Neutrophil (primary cell): Measurements from ENCODE around the gene DAP3.

Source experiments
- H3K27ac ChIP-seq: fragments of 200-600 bp; sonication (generic); 2 replicates; pipeline ENCODE4 v1.5.1; 2016; ENCODE audit warnings: mild to moderate bottlenecking, moderate library complexity
- H3K27me3 ChIP-seq: fragments of 200-600 bp; sonication (generic); 2 replicates; pipeline ENCODE4 v1.6.0; 2016; ENCODE audit warnings: mild to moderate bottlenecking
- H3K36me3 ChIP-seq: fragments of 200-600 bp; sonication (generic); 2 replicates; pipeline ENCODE4 v1.5.1; 2017
- H3K4me1 ChIP-seq, 2 experiments: fragments of 200-600 bp in 1 of 2; sonication (generic) in 1 of 2; 1 replicate in 1 of 2; 2 replicates in 1 of 2; pipeline versions ENCODE4 v1.5.1 to v1.6.1; 2013 to 2016; ENCODE audit warnings: low read depth in 1 of 2, low read length in 1 of 2, mild to moderate bottlenecking in 1 of 2, moderate library complexity in 1 of 2; ENCODE audit not compliant: control insufficient read depth in 1 of 2, insufficient read depth in 1 of 2
- H3K4me3 ChIP-seq, 2 experiments: fragments of 200-600 bp in 1 of 2; sonication (generic) in 1 of 2; 1 replicate in 1 of 2; 2 replicates in 1 of 2; pipeline ENCODE4 v1.5.1; 2013 to 2016; ENCODE audit warnings: low read depth in 1 of 2, low read length in 1 of 2, mild to moderate bottlenecking in 1 of 2, moderate library complexity in 1 of 2
- H3K9me3 ChIP-seq: fragments of 200-600 bp; sonication (generic); 2 replicates; pipeline ENCODE4 v1.5.1; 2016
- TF ChIP-seq, protein P1 (sequence below): fragments of 200-600 bp; sonication (generic); IDR thresholded peaks from 2 replicates; pipeline ENCODE4 v1.5.1; 2016; ENCODE audit warnings: antibody characterized with exemption

DAP3 gene

DNA sequence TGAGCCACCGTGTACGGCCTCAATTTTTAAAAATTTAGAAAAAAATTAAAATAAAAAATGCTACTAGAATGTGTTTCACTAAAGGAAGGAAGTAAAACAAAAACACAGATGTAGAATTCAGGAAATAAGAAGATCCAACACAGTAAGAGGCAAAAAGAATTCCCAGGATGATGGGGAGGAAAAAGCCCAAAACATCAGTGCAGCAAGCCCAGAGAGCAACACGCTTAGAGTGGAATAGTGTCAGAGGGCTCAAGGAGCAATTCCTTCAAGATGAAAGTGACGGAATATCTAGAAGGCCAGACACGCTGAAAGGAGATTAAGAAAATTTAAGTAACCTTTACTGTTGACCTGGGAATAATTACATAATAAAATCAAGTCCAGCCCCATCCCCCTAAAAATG is 80.4 kb downstream of the DAP3 start:
- no peak overlapping the region for H3K4me3 ChIP-seq
- H3K27ac ChIP-seq = no peak overlapping the region
- TF ChIP-seq, protein P1, sequence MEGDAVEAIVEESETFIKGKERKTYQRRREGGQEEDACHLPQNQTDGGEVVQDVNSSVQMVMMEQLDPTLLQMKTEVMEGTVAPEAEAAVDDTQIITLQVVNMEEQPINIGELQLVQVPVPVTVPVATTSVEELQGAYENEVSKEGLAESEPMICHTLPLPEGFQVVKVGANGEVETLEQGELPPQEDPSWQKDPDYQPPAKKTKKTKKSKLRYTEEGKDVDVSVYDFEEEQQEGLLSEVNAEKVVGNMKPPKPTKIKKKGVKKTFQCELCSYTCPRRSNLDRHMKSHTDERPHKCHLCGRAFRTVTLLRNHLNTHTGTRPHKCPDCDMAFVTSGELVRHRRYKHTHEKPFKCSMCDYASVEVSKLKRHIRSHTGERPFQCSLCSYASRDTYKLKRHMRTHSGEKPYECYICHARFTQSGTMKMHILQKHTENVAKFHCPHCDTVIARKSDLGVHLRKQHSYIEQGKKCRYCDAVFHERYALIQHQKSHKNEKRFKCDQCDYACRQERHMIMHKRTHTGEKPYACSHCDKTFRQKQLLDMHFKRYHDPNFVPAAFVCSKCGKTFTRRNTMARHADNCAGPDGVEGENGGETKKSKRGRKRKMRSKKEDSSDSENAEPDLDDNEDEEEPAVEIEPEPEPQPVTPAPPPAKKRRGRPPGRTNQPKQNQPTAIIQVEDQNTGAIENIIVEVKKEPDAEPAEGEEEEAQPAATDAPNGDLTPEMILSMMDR = no peak
- H3K9me3 ChIP-seq = no peaks in the 10 kb centered on the region
- H3K27me3 ChIP-seq = no peaks in the 10 kb centered on the region
- peaks cover 26 to 27% of the 10 kb centered on the region in 2 experiments for H3K4me1 ChIP-seq
- H3K36me3 ChIP-seq = peaks cover 67% of the 10 kb centered on the region

DNA sequence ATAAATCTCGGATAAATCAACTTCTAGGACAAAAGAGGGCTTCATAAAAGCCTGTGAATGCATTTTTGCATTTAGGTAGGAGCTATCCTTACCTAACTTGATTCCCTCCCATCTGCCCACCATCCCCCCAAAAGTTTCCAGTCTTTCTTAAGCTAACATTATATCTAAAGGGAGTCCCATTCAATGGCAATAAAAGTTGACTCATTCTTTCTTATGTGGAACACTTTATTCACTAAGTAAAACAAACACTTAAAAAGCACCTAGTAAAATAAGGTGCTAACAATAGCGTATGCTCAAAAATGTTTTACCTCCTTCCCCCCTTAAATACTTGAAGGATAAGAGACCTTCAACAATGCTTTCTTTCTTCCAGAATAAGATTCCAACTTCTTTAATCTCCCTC is 84.3 kb downstream of the DAP3 start:
- H3K36me3 ChIP-seq = peaks cover 90% of the 10 kb centered on the region
- TF ChIP-seq, protein P1 = no peak

GRCh38 chr1:155776414-155776813 is 87.5 kb downstream of the DAP3 start:
- TF ChIP-seq, protein P1 = no peak
- peaks cover 5 to 6% of the 10 kb centered on the region in 2 experiments for H3K4me1 ChIP-seq
- H3K27ac ChIP-seq = no peak overlapping the region
- H3K27me3 ChIP-seq = no peaks in the 10 kb centered on the region
- no peaks in the 10 kb centered on the region for H3K9me3 ChIP-seq
- H3K36me3 ChIP-seq = peaks cover 80% of the 10 kb centered on the region
- H3K4me3 ChIP-seq = no peak overlapping the region

More for the DNA sequence above, 84.3 kb downstream of the DAP3 start:
- Histone ChIP-seq H3K27ac (no peak overlapping the region), H3K9me3 (no peaks in the 10 kb centered on the region), H3K4me1 (peaks cover 5 to 6% of the 10 kb centered on the region in 2 experiments), H3K27me3 (no peaks in the 10 kb centered on the region), H3K4me3 (no peak overlapping the region)

DNA sequence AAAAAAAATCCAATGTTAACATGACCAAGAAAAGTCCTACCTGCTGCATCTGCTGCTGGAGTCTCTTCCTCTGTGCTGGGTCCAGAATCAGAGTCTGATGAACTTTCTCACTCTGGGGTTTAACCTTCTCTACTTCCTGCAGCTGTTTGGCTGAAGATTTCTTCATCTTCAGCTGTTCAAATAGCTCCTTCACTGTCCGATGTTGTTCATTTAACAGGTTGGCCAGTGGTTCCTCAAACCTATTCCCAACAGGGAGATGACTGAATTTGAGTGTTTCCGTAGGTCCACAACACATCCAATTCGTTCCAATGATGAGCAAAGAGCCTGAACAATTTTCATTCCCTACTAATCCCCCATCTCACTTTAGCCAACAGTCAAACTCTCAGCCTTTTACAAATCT is 88.7 kb downstream of the DAP3 start:
- TF ChIP-seq, protein P1 = no peak
- Histone ChIP-seq H3K27ac (no peak overlapping the region), H3K9me3 (no peaks in the 10 kb centered on the region), H3K4me1 (peaks cover 5 to 6% of the 10 kb centered on the region in 2 experiments), H3K27me3 (no peaks in the 10 kb centered on the region), H3K36me3 (peaks cover 79% of the 10 kb centered on the region), H3K4me3 (no peak overlapping the region)
